ENCODE measurements around the gene COG7.

DNA sequence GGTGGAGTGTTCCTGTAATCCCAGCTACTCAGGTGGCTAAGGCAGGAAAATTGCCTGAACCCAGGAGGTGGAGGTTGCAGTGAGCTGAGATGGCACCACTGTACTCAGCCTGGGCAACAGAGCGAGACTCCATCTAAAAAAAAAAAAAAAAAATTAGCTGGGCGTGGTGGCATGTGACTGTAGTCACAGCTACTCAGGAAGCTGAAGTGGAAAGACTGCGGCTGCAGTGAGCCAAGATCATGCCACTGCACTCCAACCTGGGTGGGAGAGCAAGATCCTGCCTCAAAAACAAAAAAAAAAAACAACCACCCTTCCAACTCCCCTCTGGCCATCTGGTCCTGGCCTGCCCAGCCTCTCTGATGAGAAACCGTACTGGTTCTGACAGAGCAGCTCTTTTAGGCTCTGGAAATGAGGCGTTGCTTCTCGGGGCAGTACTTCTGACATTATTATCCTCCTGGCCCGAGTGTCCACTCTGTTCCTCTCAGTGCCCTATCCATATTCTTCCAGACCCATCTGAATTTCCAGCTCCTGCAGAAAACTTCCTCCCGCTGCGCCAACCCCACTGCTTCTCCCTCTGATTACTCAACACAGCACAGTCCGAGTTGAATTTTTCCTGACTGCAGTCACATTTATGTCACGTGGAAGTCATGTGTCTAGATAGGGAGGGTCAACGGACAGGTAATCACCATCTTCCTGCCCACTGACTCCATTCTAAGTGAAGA is 44.0 kb upstream of the COG7 start:
- no peak for TF ChIP-seq CTCF (IDR thresholded peaks at IDR 0.05)
- TF ChIP-seq POLR2A (IDR thresholded peaks at IDR 0.05): no peak

All from heart left ventricle (tissue), 13 donors.